Activated T-helper 9 cell treated with anti-CD3 and anti-CD28 coated beads, Interleukin-2, amount 50 U/mL, for 16 hours (primary cell): ENCODE results near the gene FOXF2.

Experiments used
- DNase-seq: peaks from one replicate; pipeline ENCODE4 v3.0.0-alpha.2; 2020; ENCODE audit warnings: low read depth

FOXF2 gene

GRCh38 chr6:1390946-1391799, 1.8 kb downstream of the FOXF2 start:
- DNase-seq = no peak

DNA sequence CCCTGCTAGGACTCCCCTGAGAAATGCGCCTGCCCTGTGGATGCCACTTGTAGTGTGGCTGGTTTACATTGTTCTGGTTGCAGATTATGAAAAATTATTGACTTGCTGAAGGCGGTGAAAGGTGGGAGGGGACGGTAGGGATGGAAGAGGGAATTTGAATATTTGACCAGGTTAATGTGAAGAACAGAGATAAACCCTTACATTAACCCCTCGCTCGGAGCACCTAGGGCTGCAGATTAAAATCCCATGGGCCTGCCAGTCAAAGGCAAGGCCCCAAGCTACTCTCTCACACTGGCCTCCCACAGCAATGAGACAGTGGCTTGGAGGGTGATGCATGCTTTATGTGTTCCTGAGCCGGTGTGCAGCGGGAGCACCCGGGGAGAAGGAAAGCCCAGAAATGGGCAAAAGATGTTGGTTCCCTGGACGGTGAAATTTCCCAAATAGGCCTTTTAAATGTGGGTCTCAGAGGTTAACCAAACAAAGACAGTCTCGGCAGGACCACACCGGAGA, 2.5 kb downstream of the FOXF2 start:
- DNase-seq = no peak

DNA sequence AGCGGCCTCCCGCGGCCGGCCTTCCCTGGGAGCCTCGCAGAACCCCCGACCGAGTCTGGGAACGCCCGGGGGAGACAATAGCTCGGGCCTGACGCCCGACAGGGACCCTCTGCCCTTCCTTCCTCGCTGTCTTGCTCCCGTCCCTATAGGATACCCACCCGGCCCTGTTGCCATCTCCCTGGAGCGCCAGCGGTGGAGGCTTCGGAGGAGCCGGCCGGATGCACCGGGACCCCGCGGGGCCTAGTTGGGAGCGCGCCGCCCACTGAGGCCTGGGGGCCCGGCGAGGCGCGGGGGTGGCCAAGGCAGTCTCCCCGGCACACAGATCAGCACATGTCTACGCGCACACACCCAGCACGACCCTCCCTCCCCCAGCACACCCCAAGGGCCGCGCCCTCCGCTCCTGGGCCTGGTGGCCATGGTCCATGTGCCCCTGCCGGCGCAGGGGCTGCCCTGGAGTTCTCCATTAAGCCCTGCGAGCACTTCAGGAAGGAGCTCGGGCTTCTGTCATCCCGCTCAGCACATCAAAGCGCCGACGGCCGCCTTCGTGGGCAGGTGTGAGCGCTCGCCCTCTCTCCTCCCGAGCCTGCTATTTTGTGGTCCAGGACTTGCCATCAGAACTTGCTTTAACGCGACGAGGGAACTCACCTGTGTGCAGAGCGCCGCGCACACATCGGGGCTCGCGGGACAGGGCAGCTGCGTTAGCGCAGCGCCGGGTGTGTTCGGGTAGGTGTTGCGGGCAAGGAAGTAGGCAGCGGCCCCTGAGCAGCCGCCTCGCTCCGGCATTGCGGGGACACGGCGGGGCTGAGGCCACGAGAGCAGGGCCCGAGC, 3.7 kb downstream of the FOXF2 start:
- no peak for DNase-seq

DNA sequence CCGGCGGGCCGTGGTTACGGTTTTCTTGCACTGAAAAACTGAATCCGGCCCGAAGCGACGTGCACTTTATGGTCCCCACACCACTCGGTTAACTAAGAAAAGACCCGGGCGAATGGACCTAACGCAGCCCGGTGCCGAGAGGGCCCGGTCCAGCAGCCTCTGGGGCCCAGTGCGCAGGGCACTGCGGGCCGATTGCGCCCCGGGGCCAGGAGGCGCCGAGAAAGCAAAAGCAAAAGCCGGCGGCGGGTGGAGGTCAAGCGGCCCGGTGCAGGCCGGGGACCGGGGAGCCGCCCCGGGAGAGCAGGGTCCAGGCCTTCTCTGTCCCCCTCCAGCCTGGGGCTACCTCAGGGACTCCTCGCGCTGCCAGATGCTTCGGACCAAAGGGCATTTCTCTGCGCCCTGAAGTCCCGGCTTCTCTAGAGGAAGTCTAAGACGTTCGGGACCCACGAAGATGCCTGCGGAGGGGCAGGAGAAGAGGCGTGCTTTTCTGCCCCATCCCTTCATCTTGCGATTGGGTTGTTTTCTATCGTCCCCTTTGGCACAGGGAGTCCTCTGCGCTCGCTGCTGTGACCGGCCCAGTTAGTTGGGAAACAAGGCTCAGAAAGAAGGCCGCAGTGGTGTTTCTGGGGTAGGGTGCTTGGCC, 4.4 kb downstream of the FOXF2 start:
- no peak for DNase-seq

GRCh38 chr6:1394514-1395463, 5.4 kb downstream of the FOXF2 start:
- no peak for DNase-seq

GRCh38 chr6:1395506-1395905, 6.1 kb downstream of the FOXF2 start:
- DNase-seq = no peak

DNA sequence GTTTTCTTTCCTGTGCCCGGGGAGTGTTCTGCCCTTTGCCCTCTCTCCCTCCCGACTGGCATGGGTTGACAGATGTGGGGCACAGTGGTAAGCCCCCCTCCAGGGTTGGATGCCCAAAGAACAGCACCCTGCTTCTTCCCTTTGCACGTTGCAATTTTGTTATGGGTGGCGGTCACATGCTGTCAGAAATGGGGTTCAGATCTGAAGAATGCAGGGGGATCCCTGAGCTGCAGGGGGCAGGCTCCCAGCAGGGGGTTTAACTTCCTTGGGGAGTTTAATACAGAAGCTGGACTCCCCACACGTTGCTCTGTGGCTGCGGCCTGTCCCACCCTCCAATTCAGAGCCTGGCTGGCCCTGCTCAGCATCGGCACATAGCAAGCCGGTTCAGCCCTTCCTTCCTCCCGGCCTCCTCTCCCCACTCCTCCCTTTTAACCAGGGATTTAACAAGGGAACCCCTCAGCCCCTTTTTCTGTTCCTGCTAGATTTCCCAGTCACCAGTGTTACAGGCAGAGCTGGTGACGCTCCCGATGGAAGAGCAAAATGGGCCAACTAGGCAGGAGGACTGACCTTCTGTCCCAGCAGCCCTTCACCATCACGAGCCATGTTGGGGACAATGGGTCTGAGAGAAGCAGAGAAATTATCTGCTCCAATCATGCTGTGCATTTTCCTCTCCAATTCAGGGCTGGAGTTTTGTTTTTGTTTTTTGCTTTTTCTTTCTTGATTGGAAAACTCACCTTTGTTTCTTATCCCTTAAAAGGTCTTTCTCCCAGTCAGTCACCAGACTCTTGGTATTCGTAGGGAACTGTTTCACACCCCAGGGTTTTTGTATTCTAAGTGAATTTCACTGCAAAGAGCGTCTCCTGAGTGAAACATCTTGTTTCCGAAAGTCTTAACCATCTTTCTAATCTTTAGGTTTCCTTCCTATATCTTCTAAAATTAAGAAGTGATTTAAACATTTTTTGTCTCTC, 6.8 kb downstream of the FOXF2 start:
- no peak for DNase-seq

DNA sequence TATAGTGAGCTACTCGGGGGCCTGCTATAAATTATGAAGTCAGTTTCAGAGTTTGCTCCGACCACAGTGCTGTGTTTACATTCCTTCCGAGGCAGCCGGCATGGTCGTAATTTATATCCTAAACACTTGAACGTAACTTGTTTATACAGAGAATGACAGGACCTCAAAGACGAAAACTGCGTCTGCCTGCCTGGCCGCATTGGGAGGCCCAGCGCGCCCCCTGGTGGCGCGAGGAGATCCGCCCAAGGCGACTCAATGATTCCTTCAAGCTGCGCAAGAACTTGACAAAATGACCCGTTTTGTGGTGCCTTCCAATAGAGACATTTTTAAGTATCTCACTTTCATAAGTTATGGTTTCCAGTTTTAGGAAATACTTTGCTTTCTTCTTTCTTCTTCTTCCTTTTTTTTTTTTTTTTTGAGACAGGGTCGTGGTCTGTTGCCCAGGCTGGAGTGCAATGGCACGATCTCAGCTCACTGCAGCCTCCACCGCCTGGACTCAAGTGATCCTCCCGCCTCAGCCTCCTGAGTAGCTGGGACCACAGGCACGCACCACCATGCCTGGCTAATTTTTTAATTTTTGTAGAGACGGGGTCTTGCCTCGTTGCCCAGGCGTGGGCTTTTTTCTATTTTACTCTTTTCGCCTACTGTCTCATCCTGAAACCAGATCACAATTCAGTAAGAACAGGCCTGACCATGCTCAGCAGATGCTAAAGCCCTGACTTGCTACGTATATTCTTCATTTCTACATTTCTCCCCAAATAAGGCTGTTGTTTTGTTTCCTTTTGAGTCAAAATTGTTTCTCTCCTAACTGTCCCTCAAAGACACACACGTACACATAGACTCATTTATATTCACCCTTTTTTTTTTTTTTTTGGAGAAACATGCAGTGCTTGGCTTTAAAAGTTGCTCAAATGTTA, 7.8 kb downstream of the FOXF2 start:
- peak; percentile 58 for DNase-seq

- DNase-seq = no peak
These were observed 9.9 kb downstream of the FOXF2 start for GRCh38 chr6:1399085-1399780.

DNA sequence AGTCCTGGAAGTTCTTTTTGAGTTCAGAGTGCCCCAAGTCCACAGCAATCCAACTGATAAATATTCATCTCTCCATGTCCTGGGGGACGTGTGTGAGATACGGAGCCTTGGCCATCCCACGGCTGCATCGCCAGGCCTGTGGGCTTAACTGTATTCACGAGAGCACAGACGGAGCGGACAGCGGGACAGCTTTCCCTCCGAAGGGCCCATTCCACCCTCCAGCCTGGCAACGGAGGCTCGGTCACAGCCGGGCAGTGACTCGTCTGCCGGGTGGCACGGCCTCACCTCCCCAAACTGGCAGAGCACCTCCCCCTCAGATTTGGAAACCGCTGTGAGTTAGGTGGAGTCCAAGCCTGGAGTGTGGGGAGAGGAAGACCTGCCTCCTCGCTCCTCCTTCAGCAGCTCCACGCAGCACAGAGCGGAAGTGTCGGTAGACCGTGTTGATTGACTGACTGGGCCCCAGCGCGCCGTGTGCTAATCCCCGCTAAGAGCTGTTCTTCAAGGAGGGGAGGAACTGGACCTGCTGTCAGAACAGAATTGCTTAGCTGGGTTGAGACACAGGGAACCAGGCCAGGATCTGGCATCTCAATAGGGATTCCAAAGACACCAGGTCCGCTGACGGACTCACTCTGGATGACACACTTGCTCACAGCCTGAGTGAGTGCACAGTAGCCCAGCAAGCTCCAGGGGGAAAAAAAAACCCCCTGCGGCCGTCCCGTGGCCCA, 10.9 kb downstream of the FOXF2 start:
- DNase-seq = no peak

GRCh38 chr6:1402369-1402768, 13.0 kb downstream of the FOXF2 start:
- no peak for DNase-seq

DNA sequence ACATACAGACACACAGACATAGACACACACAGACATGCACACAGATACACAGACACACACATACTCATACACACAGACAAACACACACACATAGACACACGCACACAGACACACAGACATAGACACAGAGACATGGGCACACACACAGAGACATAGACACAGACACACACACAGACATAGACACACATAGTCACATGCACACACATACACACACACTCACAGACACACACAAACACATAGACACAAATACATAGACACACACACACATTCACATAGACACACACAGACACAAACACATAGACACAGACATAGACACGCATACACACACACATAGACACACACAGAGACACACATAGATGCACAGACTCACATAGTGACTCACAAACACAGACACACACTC, 13.5 kb downstream of the FOXF2 start:
- DNase-seq = no peak

- DNase-seq = no peak
These were observed 14.7 kb downstream of the FOXF2 start for GRCh38 chr6:1403851-1404712.

DNA sequence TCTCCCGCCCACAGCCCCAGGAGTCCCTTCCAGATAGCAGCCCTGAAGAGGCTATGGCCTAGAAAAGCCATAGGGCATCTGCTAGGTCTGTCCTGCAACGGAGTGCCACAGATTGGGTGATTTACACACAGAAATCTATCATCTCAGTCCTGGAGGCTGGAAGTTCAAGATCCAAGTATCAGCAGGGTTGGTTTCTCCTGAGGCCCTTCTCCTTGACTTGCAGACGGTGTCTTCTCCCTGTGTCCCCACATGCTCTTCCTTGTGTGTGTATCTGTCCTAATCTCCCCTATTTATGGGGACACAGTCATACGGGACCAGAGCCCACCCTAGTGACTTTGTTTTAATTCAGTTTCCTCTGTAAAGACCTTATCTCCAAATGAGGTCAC, 15.3 kb downstream of the FOXF2 start:
- DNase-seq = no peak

DNA sequence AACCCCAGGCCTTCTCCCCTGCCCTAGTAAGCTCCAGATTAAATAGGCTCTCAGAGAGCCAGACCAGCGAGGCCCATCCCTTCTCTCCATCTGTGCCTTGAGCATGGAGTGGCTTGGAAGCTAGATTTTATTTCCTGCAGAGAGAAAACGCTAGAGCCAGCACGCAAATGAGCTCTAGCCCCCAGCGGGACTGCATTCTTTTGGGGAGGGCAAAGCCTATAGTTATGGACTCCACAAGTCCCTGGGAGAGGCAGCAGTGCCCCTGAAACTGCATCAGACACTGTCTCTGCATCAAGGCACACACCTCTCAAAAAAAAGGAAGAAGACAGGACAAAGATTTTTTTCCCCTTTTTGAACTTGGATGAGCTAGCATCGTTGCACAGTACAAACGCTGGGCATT, 15.8 kb downstream of the FOXF2 start:
- DNase-seq = no peak

- DNase-seq = no peak
These were observed 17.1 kb downstream of the FOXF2 start for GRCh38 chr6:1406306-1407072.
